Neural cell (in vitro differentiated cells): ENCODE measurements around the gene RASSF4. TPM values are rescaled to one million over a fixed set of nuclear protein-coding genes. Genes with fewer than 3 reads are reported as not detected.

Experiments
- H2AFZ ChIP-seq: fragments of 200-600, 300-800 bp; sonication (generic), shearing (Covaris generic); 2 replicates; pipeline ENCODE4 v1.6.0; 2014; ENCODE audit warnings: low read depth, mild to moderate bottlenecking, antibody characterized with exemption, low read length, moderate library complexity
- H3F3A ChIP-seq: fragments of 200-600 bp; shearing (Covaris generic); 2 replicates; pipeline ENCODE4 v1.6.1; 2016; ENCODE audit warnings: mild to moderate bottlenecking, moderate library complexity, mixed read lengths, antibody characterized with exemption, low read length; ENCODE audit not compliant: insufficient read depth, poor library complexity, severe bottlenecking
- H3K27ac ChIP-seq: fragments of 200-600, 300-800 bp; sonication (generic), shearing (Covaris generic); 2 replicates; pipeline ENCODE4 v1.5.1; 2014; ENCODE audit warnings: mild to moderate bottlenecking, low read length, moderate library complexity
- H3K27me3 ChIP-seq: fragments of 300-800, 200-600 bp; sonication (generic), shearing (Covaris generic); 2 replicates; pipeline ENCODE4 v1.6.0; 2014; ENCODE audit warnings: mild to moderate bottlenecking, low read depth, low read length, moderate library complexity; ENCODE audit not compliant: insufficient read depth
- H3K36me3 ChIP-seq: fragments of 300-800, 200-600 bp; sonication (generic), shearing (Covaris generic); 2 replicates; pipeline ENCODE4 v1.5.1; 2014; ENCODE audit warnings: mild to moderate bottlenecking, antibody characterized with exemption, low read length, moderate library complexity; ENCODE audit not compliant: insufficient read depth
- H3K4me2 ChIP-seq: fragments of 300-800, 200-600 bp; sonication (generic), shearing (Covaris generic); 2 replicates; pipeline ENCODE4 v1.6.0; 2014; ENCODE audit warnings: mild to moderate bottlenecking, low read length
- H3K4me3 ChIP-seq: fragments of 300-800, 200-600 bp; sonication (generic), shearing (Covaris generic); 2 replicates; pipeline ENCODE4 v1.5.1; 2014; ENCODE audit warnings: mild to moderate bottlenecking, low read length, moderate library complexity
- H3K79me2 ChIP-seq: fragments of 200-600 bp; shearing (Covaris generic); replicated peaks from 2 replicates; pipeline ENCODE4 v1.6.0; 2014; ENCODE audit warnings: mild to moderate bottlenecking, low read length, moderate library complexity; ENCODE audit not compliant: insufficient read depth
- H3K9ac ChIP-seq: fragments of 300-800, 200-600 bp; sonication (generic), shearing (Covaris generic); 2 replicates; pipeline ENCODE4 v1.6.1; 2016; ENCODE audit warnings: mild to moderate bottlenecking, low read length, mixed read lengths
- H3K9me2 ChIP-seq: fragments of 200-600 bp; shearing (Covaris generic); 2 replicates; pipeline ENCODE4 v1.6.1; 2016; ENCODE audit warnings: mild to moderate bottlenecking, low read length, mixed read lengths; ENCODE audit not compliant: insufficient read depth
- H3K9me3 ChIP-seq: fragments of 200-600, 300-800 bp; sonication (generic), shearing (Covaris generic); 2 replicates; pipeline ENCODE4 v1.6.1; 2016; ENCODE audit warnings: mild to moderate bottlenecking, mixed run types, low read length, moderate library complexity, mixed read lengths
- H4K20me1 ChIP-seq: fragments of 200-600 bp; shearing (Covaris generic); 2 replicates; pipeline ENCODE4 v1.6.1; 2016; ENCODE audit warnings: mild to moderate bottlenecking, mixed run types; ENCODE audit not compliant: insufficient read depth
- EP300 ChIP-seq: fragments of 450-650 bp; conservative IDR thresholded peaks from 2 replicates; pipeline ENCODE4 v1.6.1; 2014; ENCODE audit warnings: antibody characterized with exemption, mild to moderate bottlenecking, moderate library complexity; ENCODE audit not compliant: poor library complexity, severe bottlenecking
- EZH2 ChIP-seq: fragments of 200-600, 300-800 bp; shearing (Covaris generic), sonication (generic); IDR thresholded peaks from 2 replicates; pipeline ENCODE4 v1.6.1; 2014; ENCODE audit warnings: antibody characterized with exemption, low read length, borderline replicate concordance, mild to moderate bottlenecking; ENCODE audit not compliant: insufficient read depth, poor library complexity, severe bottlenecking
- MXI1 ChIP-seq: fragments of 450-650 bp; conservative IDR thresholded peaks from 2 replicates; pipeline ENCODE4 v1.6.1; 2014; ENCODE audit warnings: antibody characterized with exemption, mild to moderate bottlenecking; ENCODE audit not compliant: poor library complexity, severe bottlenecking
- POLR2AphosphoS5 ChIP-seq: IDR thresholded peaks from 2 replicates; pipeline ENCODE4 v1.6.1; 2012
- RAD21 ChIP-seq: fragments of 450-650 bp; conservative IDR thresholded peaks from 2 replicates; pipeline ENCODE4 v1.6.1; 2014; ENCODE audit warnings: antibody characterized with exemption, mild to moderate bottlenecking, moderate library complexity
- SMC3 ChIP-seq: fragments of 450-650 bp; conservative IDR thresholded peaks from 2 replicates; pipeline ENCODE4 v1.6.1; 2014; ENCODE audit warnings: antibody characterized with exemption, mild to moderate bottlenecking, moderate library complexity; ENCODE audit not compliant: poor library complexity
- TAF1 ChIP-seq: IDR thresholded peaks from 2 replicates; pipeline ENCODE4 v1.6.1; 2012; ENCODE audit warnings: low read depth
- polyA plus RNA-seq: library from polyadenylated mRNA; depleted of rRNA; stranded (reverse); fragments of >200 nt; gene quantifications from 2 replicates; pipeline ENCODE4 v1.2.3, GENCODE V29; 2014
- TF ChIP-seq, protein P1 (sequence below): fragments of 450-650 bp; IDR thresholded peaks from 2 replicates; pipeline ENCODE4 v1.5.1; 2014; ENCODE audit warnings: antibody characterized with exemption, mild to moderate bottlenecking, moderate library complexity; ENCODE audit not compliant: poor library complexity, severe bottlenecking
- TF ChIP-seq, protein P2 (sequence below): IDR thresholded peaks from 2 replicates; pipeline ENCODE4 v1.6.1; 2012; ENCODE audit warnings: borderline replicate concordance

Gene RASSF4
- polyA plus RNA-seq, 1 donor from 2014 or later: 10.2 TPM

DNA sequence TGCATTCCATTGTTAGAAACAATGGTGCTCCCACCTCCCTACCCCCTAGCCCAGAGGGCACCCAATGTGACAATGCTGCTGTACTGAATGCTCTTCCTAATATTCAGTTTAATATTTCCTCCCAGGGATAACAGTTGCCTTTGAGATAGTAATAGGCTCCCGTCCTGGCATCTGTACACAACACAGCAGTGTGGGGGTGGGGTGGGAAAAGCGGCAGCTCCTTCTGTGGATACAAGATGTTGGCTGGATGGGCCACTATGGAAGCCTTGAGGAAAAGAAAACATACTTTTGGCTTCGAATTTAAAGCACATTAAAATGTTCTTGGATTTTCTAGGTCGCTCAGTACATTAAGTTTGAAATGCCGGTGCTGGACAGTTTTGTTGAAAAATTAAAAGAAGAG is 32.0 kb downstream of the RASSF4 start:
- TF ChIP-seq EP300 (no peak), TAF1 (no peak), RAD21 (no peak), POLR2AphosphoS5 (no peak), MXI1 (no peak), SMC3 (no peak), EZH2 (no peak)
- TF ChIP-seq, protein P1, sequence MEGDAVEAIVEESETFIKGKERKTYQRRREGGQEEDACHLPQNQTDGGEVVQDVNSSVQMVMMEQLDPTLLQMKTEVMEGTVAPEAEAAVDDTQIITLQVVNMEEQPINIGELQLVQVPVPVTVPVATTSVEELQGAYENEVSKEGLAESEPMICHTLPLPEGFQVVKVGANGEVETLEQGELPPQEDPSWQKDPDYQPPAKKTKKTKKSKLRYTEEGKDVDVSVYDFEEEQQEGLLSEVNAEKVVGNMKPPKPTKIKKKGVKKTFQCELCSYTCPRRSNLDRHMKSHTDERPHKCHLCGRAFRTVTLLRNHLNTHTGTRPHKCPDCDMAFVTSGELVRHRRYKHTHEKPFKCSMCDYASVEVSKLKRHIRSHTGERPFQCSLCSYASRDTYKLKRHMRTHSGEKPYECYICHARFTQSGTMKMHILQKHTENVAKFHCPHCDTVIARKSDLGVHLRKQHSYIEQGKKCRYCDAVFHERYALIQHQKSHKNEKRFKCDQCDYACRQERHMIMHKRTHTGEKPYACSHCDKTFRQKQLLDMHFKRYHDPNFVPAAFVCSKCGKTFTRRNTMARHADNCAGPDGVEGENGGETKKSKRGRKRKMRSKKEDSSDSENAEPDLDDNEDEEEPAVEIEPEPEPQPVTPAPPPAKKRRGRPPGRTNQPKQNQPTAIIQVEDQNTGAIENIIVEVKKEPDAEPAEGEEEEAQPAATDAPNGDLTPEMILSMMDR: no peak
- TF ChIP-seq, protein P2, sequence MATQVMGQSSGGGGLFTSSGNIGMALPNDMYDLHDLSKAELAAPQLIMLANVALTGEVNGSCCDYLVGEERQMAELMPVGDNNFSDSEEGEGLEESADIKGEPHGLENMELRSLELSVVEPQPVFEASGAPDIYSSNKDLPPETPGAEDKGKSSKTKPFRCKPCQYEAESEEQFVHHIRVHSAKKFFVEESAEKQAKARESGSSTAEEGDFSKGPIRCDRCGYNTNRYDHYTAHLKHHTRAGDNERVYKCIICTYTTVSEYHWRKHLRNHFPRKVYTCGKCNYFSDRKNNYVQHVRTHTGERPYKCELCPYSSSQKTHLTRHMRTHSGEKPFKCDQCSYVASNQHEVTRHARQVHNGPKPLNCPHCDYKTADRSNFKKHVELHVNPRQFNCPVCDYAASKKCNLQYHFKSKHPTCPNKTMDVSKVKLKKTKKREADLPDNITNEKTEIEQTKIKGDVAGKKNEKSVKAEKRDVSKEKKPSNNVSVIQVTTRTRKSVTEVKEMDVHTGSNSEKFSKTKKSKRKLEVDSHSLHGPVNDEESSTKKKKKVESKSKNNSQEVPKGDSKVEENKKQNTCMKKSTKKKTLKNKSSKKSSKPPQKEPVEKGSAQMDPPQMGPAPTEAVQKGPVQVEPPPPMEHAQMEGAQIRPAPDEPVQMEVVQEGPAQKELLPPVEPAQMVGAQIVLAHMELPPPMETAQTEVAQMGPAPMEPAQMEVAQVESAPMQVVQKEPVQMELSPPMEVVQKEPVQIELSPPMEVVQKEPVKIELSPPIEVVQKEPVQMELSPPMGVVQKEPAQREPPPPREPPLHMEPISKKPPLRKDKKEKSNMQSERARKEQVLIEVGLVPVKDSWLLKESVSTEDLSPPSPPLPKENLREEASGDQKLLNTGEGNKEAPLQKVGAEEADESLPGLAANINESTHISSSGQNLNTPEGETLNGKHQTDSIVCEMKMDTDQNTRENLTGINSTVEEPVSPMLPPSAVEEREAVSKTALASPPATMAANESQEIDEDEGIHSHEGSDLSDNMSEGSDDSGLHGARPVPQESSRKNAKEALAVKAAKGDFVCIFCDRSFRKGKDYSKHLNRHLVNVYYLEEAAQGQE: no peak
- H2AFZ ChIP-seq: no peak overlapping the region
- no peaks in the 10 kb centered on the region for H3K9me2 ChIP-seq
- H3K9me3 ChIP-seq: no peaks in the 10 kb centered on the region
- no peaks in the 10 kb centered on the region for H4K20me1 ChIP-seq
- no peak overlapping the region for H3K27ac ChIP-seq
- no peaks in the 10 kb centered on the region for H3K79me2 ChIP-seq
- no peak overlapping the region for H3K4me2 ChIP-seq
- H3K4me3 ChIP-seq: no peak overlapping the region
- no peak overlapping the region for H3K9ac ChIP-seq
- no peaks in the 10 kb centered on the region for H3F3A ChIP-seq
- H3K36me3 ChIP-seq: no peaks in the 10 kb centered on the region
- H3K27me3 ChIP-seq: no peaks in the 10 kb centered on the region

DNA sequence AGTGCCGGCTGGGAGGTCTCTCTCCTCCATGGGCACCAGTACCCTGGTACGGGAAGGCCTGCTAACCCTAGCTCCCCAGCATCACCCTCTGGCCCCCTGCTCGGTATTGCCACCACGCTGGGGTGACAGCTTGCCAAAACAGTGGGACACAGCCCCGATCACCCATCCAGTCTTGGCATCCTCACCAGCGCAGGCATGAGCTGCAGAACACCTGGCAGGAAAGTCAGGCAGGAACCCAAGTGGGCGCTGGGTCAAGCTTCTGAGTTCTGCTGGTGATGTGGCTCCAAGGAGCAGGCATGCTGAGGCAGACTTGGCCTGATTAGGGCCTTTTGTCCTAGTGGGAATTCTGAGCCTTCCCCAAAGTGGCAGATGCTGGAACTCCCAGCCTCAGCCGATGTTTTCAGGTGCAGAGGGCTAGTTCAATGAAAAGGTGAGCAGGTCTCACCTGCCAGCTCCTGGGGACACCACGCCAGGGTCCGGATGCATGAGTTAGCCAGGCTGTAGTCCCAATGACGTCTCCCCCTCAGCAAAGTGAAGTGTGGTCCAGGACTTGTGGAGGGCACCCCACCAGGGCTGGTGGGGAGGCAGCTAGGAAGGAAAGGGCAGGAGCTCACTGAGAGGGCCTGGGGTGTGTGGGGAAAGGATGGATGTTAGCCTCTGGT is 32.6 kb downstream of the RASSF4 start:
- Histone ChIP-seq H3K27me3 (no peaks in the 10 kb centered on the region), H3K4me2 (no peak overlapping the region), H3K36me3 (no peaks in the 10 kb centered on the region), H3K4me3 (no peak overlapping the region), H3F3A (no peaks in the 10 kb centered on the region), H3K79me2 (no peaks in the 10 kb centered on the region), H3K9ac (no peak overlapping the region), H2AFZ (no peak overlapping the region), H3K9me3 (no peaks in the 10 kb centered on the region), H3K27ac (no peak overlapping the region), H4K20me1 (no peaks in the 10 kb centered on the region), H3K9me2 (no peaks in the 10 kb centered on the region)
- TF ChIP-seq POLR2AphosphoS5 (no peak), RAD21 (no peak), EP300 (no peak), MXI1 (no peak), SMC3 (no peak), TAF1 (no peak), EZH2 (no peak)
- TF ChIP-seq, protein P2: no peak
- TF ChIP-seq, protein P1: no peak
